Neutrophil (primary cell): ENCODE results near the gene CBFA2T2.
A peak's percentile ranks its signal among the peaks of the same experiment; 100 is the strongest.
"Not testable (repeated sequence)": the region's sequence is repeated elsewhere in the genome, so short reads cannot be mapped to it uniquely, and the experiment has no call there.

ENCODE experiments used
- H3K27ac ChIP-seq: fragments of 200-600 bp; sonication (generic); 2 replicates; pipeline ENCODE4 v1.5.1; 2016; ENCODE audit warnings: mild to moderate bottlenecking, moderate library complexity
- H3K27me3 ChIP-seq: fragments of 200-600 bp; sonication (generic); 2 replicates; pipeline ENCODE4 v1.6.0; 2016; ENCODE audit warnings: mild to moderate bottlenecking
- H3K36me3 ChIP-seq: fragments of 200-600 bp; sonication (generic); 2 replicates; pipeline ENCODE4 v1.5.1; 2017
- H3K4me1 ChIP-seq, 2 experiments: fragments of 200-600 bp in 1 of 2; sonication (generic) in 1 of 2; 1 replicate in 1 of 2; 2 replicates in 1 of 2; pipeline versions ENCODE4 v1.5.1 to v1.6.1; 2013 to 2016; ENCODE audit warnings: low read depth in 1 of 2, low read length in 1 of 2, mild to moderate bottlenecking in 1 of 2, moderate library complexity in 1 of 2; ENCODE audit not compliant: control insufficient read depth in 1 of 2, insufficient read depth in 1 of 2
- H3K4me3 ChIP-seq, 2 experiments: fragments of 200-600 bp in 1 of 2; sonication (generic) in 1 of 2; 1 replicate in 1 of 2; 2 replicates in 1 of 2; pipeline ENCODE4 v1.5.1; 2013 to 2016; ENCODE audit warnings: low read depth in 1 of 2, low read length in 1 of 2, mild to moderate bottlenecking in 1 of 2, moderate library complexity in 1 of 2
- H3K9me3 ChIP-seq: fragments of 200-600 bp; sonication (generic); 2 replicates; pipeline ENCODE4 v1.5.1; 2016
- CTCF ChIP-seq: fragments of 200-600 bp; sonication (generic); IDR thresholded peaks from 2 replicates; pipeline ENCODE4 v1.5.1; 2016; ENCODE audit warnings: antibody characterized with exemption

The CBFA2T2 gene

DNA sequence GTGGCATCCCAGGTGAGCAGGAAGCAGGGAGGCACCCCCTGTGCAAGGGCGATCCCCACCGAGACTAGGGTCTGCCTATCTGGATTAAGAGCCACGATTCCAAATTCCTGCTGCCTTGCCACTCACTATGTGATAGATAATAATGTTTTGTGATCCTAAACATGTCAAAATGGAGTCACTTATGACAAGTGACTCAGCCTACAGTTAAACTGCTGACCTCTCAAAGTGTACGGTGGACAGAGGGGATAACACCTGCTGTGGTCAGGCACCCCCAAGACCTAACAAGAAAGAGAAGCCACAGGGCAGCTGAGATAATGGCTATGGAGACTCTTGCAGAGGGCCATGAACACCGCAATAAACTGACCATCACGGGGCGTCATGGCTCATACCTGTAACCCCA is 30.3 kb upstream of the CBFA2T2 start:
- no peak for TF ChIP-seq CTCF
- no peak overlapping the region for H3K27ac ChIP-seq
- H3K9me3 ChIP-seq = no peaks in the 10 kb centered on the region
- no peaks in the 10 kb centered on the region for H3K36me3 ChIP-seq
- H3K27me3 ChIP-seq = no peaks in the 10 kb centered on the region
- H3K4me3 ChIP-seq = no peak overlapping the region
- peaks cover 27 to 34% of the 10 kb centered on the region in 2 experiments for H3K4me1 ChIP-seq

- no peak for TF ChIP-seq CTCF
- peaks cover 39 to 40% of the 10 kb centered on the region in 2 experiments for H3K4me1 ChIP-seq
- no peaks in the 10 kb centered on the region for H3K36me3 ChIP-seq
- H3K27me3 ChIP-seq = no peaks in the 10 kb centered on the region
- no peak overlapping the region for H3K27ac ChIP-seq
- no peak overlapping the region for H3K4me3 ChIP-seq
- no peaks in the 10 kb centered on the region for H3K9me3 ChIP-seq
Observed at GRCh38 chr20:33460711-33461110, 29.2 kb upstream of the CBFA2T2 start.

- Histone ChIP-seq H3K9me3 (no peaks in the 10 kb centered on the region), H3K4me1 (peaks cover 53% of the 10 kb centered on the region in 2 experiments), H3K27me3 (no peaks in the 10 kb centered on the region), H3K4me3 (no peak overlapping the region), H3K27ac (peak overlapping the region; percentile 74), H3K36me3 (no peaks in the 10 kb centered on the region)
- TF ChIP-seq CTCF = no peak
Observed at GRCh38 chr20:33463332-33464101, 26.4 kb upstream of the CBFA2T2 start.

GRCh38 chr20:33464759-33465158 is 25.1 kb upstream of the CBFA2T2 start:
- H3K9me3 ChIP-seq, H3K27me3 ChIP-seq, H3K36me3 ChIP-seq, H3K4me3 ChIP-seq: not testable (repeated sequence)
- Histone ChIP-seq H3K27ac (peak overlapping the region; percentile 74), H3K4me1 (peaks cover 53% of the 10 kb centered on the region in 2 experiments)

DNA sequence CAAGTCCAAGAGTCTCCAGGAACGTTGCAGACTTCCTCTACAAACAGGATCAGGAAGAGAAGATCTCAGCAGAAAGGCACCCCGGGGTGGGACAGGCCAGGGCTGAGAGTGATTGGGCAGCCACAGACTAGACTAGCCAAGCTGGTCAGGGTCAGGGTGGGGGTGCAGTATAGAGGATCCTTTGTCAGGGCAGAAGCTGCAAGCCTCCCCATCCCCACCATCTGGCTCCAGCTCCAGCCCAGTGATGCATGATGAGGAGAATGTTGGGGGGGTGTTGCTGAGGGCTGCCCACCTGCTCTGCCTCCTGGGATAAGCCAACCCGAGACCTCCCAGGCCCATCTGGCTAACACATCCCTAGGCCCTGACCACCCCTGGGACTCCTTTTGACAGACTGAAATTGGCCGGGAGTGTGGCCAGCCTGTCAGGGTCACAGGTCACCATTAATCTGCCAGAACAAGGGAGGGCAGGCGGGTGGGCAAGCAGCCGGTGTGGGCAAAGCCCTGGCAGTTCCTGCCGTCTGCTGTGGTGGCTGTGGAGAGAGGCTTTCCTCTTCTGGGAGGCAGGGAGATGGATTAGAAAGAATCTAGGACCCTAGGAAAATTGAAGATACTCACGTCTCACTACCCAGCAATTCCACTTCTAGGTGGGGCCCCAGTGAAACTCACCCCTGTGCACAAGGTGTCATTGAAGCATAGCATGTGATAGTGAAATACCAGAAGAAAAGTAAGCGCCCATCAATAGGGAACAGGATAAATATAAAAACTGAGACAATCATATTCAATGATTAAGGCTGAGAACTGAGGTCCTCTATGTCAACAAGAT is 24.2 kb upstream of the CBFA2T2 start:
- TF ChIP-seq CTCF = no peak
- peaks cover 53% of the 10 kb centered on the region in 2 experiments for H3K4me1 ChIP-seq
- no peaks in the 10 kb centered on the region for H3K9me3 ChIP-seq
- H3K27ac ChIP-seq = peak overlapping the region; percentile 74
- H3K27me3 ChIP-seq = no peaks in the 10 kb centered on the region
- H3K4me3 ChIP-seq = no peak overlapping the region
- H3K36me3 ChIP-seq = no peaks in the 10 kb centered on the region

GRCh38 chr20:33466303-33466646 is 23.6 kb upstream of the CBFA2T2 start:
- Histone ChIP-seq H3K27me3 (no peaks in the 10 kb centered on the region), H3K4me3 (no peak overlapping the region), H3K4me1 (peaks cover 53% of the 10 kb centered on the region in 2 experiments), H3K27ac (peak overlapping the region; percentile 74), H3K36me3 (no peaks in the 10 kb centered on the region), H3K9me3 (no peaks in the 10 kb centered on the region)
- no peak for TF ChIP-seq CTCF
